Lung (tissue), 16 donors: ENCODE data around the gene PLD2. TPM values are rescaled to one million over a fixed set of nuclear protein-coding genes. Genes with fewer than 3 reads are reported as not detected.

Source experiments
- ATAC-seq: fragments of 200-7000 bp; cut with Tn5 transposase; one replicate; pipeline ENCODE4 v1.9.1; 2020; ENCODE audit warnings: moderate number of reproducible peaks; ENCODE audit not compliant: insufficient read depth, low FRiP score
- DNase-seq, 3 donors: peaks; one replicate each; pipeline ENCODE4 v3.0.0-alpha.2; 2013 to 2017
- H3K27ac ChIP-seq, 2 donors: one replicate each; pipeline ENCODE4 v1.5.1; 2013; ENCODE audit warnings: mild to moderate bottlenecking in 2 of 2, moderate library complexity in 2 of 2, control low read depth in 1 of 2, inconsistent platforms in 1 of 2, low read depth in 1 of 2, low read length in 1 of 2
- H3K27me3 ChIP-seq, 3 donors: one replicate each; pipeline ENCODE4 v1.5.1; 2013; ENCODE audit warnings: low read length in 2 of 3; ENCODE audit not compliant: control insufficient read depth in 3 of 3, insufficient read depth in 3 of 3
- H3K36me3 ChIP-seq, 4 donors: one replicate each; pipeline ENCODE4 v1.5.1; 2013; ENCODE audit warnings: low read length in 4 of 4, mild to moderate bottlenecking in 1 of 4, moderate library complexity in 1 of 4; ENCODE audit not compliant: control insufficient read depth in 4 of 4, insufficient read depth in 4 of 4
- H3K4me1 ChIP-seq, 5 donors: one replicate each; pipeline ENCODE4 v1.5.1; 2013; ENCODE audit warnings: low read length in 5 of 5, mild to moderate bottlenecking in 2 of 5, moderate library complexity in 1 of 5; ENCODE audit not compliant: control insufficient read depth in 5 of 5, insufficient read depth in 5 of 5
- H3K4me3 ChIP-seq: one replicate; pipeline ENCODE4 v1.5.1; 2013; ENCODE audit warnings: mild to moderate bottlenecking, control low read depth, moderate library complexity
- H3K9ac ChIP-seq, 2 donors: one replicate each; pipeline ENCODE4 v1.5.1; 2013; ENCODE audit warnings: low read length in 2 of 2, control low read depth in 1 of 2; ENCODE audit not compliant: insufficient read depth in 1 of 2
- H3K9me3 ChIP-seq, 4 donors: one replicate each; pipeline ENCODE4 v1.5.1; 2013; ENCODE audit warnings: low read length in 3 of 4, mild to moderate bottlenecking in 1 of 4, moderate library complexity in 1 of 4; ENCODE audit not compliant: control insufficient read depth in 4 of 4, insufficient read depth in 3 of 4
- CTCF ChIP-seq: IDR thresholded peaks from 2 replicates; pipeline ENCODE4 v1.5.1; 2012; ENCODE audit warnings: mild to moderate bottlenecking; ENCODE audit errors: control extremely low read depth, extremely low read depth
- WGBS, 2 donors: extraction: QIAGEN DNeasy Blood & Tissue Kit; methylation state at CpG; one replicate each; pipeline ENCODE4 v1.1.7; 2013; 5-methylcytosine and 5-hydroxymethylcytosine counted together
- long read RNA-seq, 5 donors: transcript quantifications; one replicate each; lab custom pipeline, GENCODE V29; 2026
- polyA plus RNA-seq, 2 donors: library from polyadenylated mRNA; stranded (reverse); fragments of 200-250 nt; gene quantifications; one replicate each; pipeline ENCODE4 v1.2.1, GENCODE V29; 2013
- total RNA-seq, 2 donors: library from RNA; depleted of rRNA in 1 of 2; stranded (reverse); fragments of >200 nt in 1 of 2; gene quantifications; one replicate each; pipeline ENCODE4 v1.2.1, GENCODE V29; 2014 to 2021
- donor health status: control.
- donor health status: control.
- donor health status: Bipolar disorder and iron deficiency.
- donor health status: healthy.
- donor health status: DM: yes; HTN: yes; CAD: no.

The PLD2 gene
- total RNA-seq, result 10 to 100 TPM; 27.1 to 42.3 TPM
- 10 to 100 TPM; 18.0 to 22.4 TPM for polyA plus RNA-seq
- long read RNA-seq, donor 1, partial matches to known transcripts, result 0 of 8 reads
- long read RNA-seq, donor 1, other reads (novel, unspliced or antisense), result 0 of 8 reads
- long read RNA-seq, donor 2, partial matches to known transcripts, result 5 of 7 reads
- long read RNA-seq, donor 2, other reads (novel, unspliced or antisense), result 0 of 7 reads
- long read RNA-seq, donor 3, partial matches to known transcripts, result 0 of 6 reads
- long read RNA-seq, donor 3, other reads (novel, unspliced or antisense), result 0 of 6 reads
- long read RNA-seq, donor 4, partial matches to known transcripts, result 0 of 4 reads
- long read RNA-seq, donor 4, other reads (novel, unspliced or antisense), result 0 of 4 reads
- long read RNA-seq, donor 5, partial matches to known transcripts, result 0 of 8 reads
- long read RNA-seq, donor 5, other reads (novel, unspliced or antisense), result 0 of 8 reads

GRCh38 chr17:4806777-4807604, at the start of gene PLD2:
Gene PLD2, plus strand, starts transcription at chr17:4807152. Its CDS starts 621 bp downstream, at chr17:4807773.
- 0 to 1% methylated on average over 67 to 106 of the region's 106 CpGs for WGBS, 2 donors
- peak within 1 kb of the TSS; percentile 75 for H3K4me3 ChIP-seq
- TF ChIP-seq CTCF, result no peak
- no peaks in the 10 kb centered on the region for H3K27me3 ChIP-seq
- ATAC-seq (peak; percentile 100), DNase-seq (peak; percentile 88 to 92 (median 88))
- peaks cover 0 to 17% (median 9%) of the 10 kb centered on the region in 4 donors for H3K36me3 ChIP-seq
- H3K9ac ChIP-seq, result no peak within 1 kb of the TSS
- peak within 1 kb of the TSS; percentile 24 to 77 for H3K27ac ChIP-seq
- no peaks in the 10 kb centered on the region for H3K9me3 ChIP-seq
- H3K4me1 ChIP-seq, result peaks cover 0 to 18% (median 8%) of the 10 kb centered on the region in 5 donors

- Histone ChIP-seq H3K4me3 (no peak overlapping the region), H3K36me3 (no peaks in the 10 kb centered on the region), H3K9me3 (no peaks in the 10 kb centered on the region), H3K27me3 (peaks cover 0 to 10% (median 5%) of the 10 kb centered on the region in 3 donors), H3K9ac (no peak overlapping the region), H3K27ac (no peak overlapping the region), H3K4me1 (no peaks in the 10 kb centered on the region)
- 75 to 85% methylated on average over 10 of the region's 10 CpGs for WGBS, 2 donors
- no peak for TF ChIP-seq CTCF
- no peak for ATAC-seq
- DNase-seq, result peak in 1 of 3 donors; percentile 18
Measured at GRCh38 chr17:4759776-4760236, 47.1 kb upstream of the PLD2 start.

GRCh38 chr17:4764595-4764994, 42.4 kb upstream of the PLD2 start:
- Histone ChIP-seq H3K4me1 (no peaks in the 10 kb centered on the region), H3K36me3 (no peaks in the 10 kb centered on the region), H3K27me3 (peaks cover 0 to 2% (median 0%) of the 10 kb centered on the region in 3 donors), H3K4me3 (no peak overlapping the region), H3K9me3 (no peaks in the 10 kb centered on the region), H3K9ac (no peak overlapping the region), H3K27ac (no peak overlapping the region)
- no peak for TF ChIP-seq CTCF
- no peak for DNase-seq
- 57 to 64% methylated on average over 3 of the region's 3 CpGs for WGBS, 2 donors
- peak; percentile 47 for ATAC-seq
